Breast epithelium (tissue), 3 donors: ENCODE data around the gene ZC3H7A.

Source experiments
- CTCF ChIP-seq, 3 donors: fragments of 450-650 bp; IDR thresholded peaks; one replicate each; pipeline ENCODE4 v1.5.1; 2016 to 2017; ENCODE audit warnings: antibody characterized with exemption in 3 of 3, mild to moderate bottlenecking in 3 of 3, moderate library complexity in 3 of 3
- POLR2A ChIP-seq: fragments of 450-650 bp; IDR thresholded peaks from one replicate; pipeline ENCODE4 v1.6.1; 2016; ENCODE audit warnings: antibody characterized with exemption, mild to moderate bottlenecking, moderate library complexity

- TF ChIP-seq CTCF (IDR thresholded peaks at IDR 0.05): no peak
- no peak for TF ChIP-seq POLR2A
These were observed 75.1 kb downstream of the ZC3H7A start for GRCh38 chr16:11721781-11722467.
